Measurements from ENCODE around the gene MAP4K2. TPM values are rescaled to one million over a fixed set of nuclear protein-coding genes. Genes with fewer than 3 reads are reported as not detected.

The MAP4K2 gene
- total and polyA plus RNA-seq, 2 of the 4 experiments (the other 2 are of a cell fraction) = 11.7 to 16.6 TPM

DNA sequence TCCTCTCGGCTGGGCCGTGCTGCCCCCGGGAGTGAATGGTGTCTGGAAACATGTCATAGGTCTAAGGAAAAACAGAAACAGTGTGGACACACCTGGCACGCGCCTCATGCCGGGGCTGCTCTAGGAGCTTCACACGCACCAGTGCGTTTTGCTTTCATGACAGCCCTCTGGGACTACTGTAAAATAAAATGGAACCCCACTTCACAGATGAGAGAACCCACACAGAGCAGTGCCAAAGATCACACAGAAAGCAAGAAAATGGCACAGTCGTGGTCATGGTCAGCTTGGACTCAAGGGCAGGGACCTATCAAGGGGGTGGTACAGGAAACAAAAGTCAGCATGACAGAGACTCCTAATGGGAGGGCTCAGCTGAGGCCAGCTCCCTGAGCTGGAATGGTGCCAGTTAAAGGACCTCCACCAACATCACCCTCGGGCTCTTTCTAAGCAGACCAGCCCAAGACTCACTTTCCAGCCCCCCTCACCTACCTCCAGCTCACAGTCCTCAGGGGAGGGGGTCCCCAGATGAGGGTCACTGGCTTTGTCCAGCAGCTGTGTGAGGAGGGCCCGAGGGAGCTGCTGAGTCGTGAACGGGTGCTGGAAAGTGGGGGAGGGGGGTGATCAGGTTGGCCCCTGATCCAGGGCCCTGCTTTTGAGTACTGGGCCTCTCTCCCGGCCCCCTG, 3.3 kb downstream of the MAP4K2 start:
- Histone ChIP-seq H2AK9ac (replicated peaks; ENCODE audit: low read depth, low read length, poor library complexity) (no peak overlapping the region), H2BK15ac (ENCODE audit: low read depth, low read length) (no peak overlapping the region), H3K27ac (ENCODE audit: insufficient read depth, low read length) (no peak overlapping the region), H3K4ac (ENCODE audit: low read depth, low read length) (no peak overlapping the region), H3K27me3 (ENCODE audit: control insufficient read depth, insufficient read depth, low read length) (no peaks in the 10 kb centered on the region), H2BK120ac (ENCODE audit: low read depth, low read length) (no peak overlapping the region), H2AK5ac (ENCODE audit: low read depth, low read length) (no peak overlapping the region), H3K56ac (ENCODE audit: extremely low read depth, insufficient read depth, low read length) (no peak overlapping the region), H4K5ac (ENCODE audit: low read depth, low read length) (no peak overlapping the region), H3K9me3 (ENCODE audit: control insufficient read depth, insufficient read depth, low read length) (no peaks in the 10 kb centered on the region), H2BK5ac (ENCODE audit: low read depth, low read length, poor library complexity, severe bottlenecking) (no peak overlapping the region), H3K18ac (ENCODE audit: low read depth, low read length) (no peak overlapping the region), H3K36me3 (ENCODE audit: control insufficient read depth, insufficient read depth, low read length) (peaks cover 30% of the 10 kb centered on the region), H4K20me1 (ENCODE audit: insufficient read depth, low read length) (no peaks in the 10 kb centered on the region), H3K9me1 (ENCODE audit: insufficient read depth, low read length) (peaks cover 7% of the 10 kb centered on the region), H4K8ac (ENCODE audit: low read depth in 2 of 2, low read length in 2 of 2) (no peak overlapping the region), H3K9ac (ENCODE audit: low read depth, low read length) (no peak overlapping the region), H3K4me3 (ENCODE audit: insufficient read depth, low read depth, low read length) (no peak overlapping the region), H2AFZ (replicated peaks; ENCODE audit: low read length, poor library complexity) (no peak overlapping the region), H3K79me1 (ENCODE audit: low read depth in 1 of 2, low read length in 2 of 2) (peaks cover 4 to 13% of the 10 kb centered on the region in 2 experiments; a peak in 3 of 4 replicates), H3K4me1 (ENCODE audit: control insufficient read depth, insufficient read depth, low read length) (peaks cover 10% of the 10 kb centered on the region), H3K4me2 (ENCODE audit: low read depth, low read length) (no peak overlapping the region), H3K23ac (ENCODE audit: low read depth, low read length) (no peak overlapping the region), H2BK20ac (ENCODE audit: low read depth, low read length) (no peak overlapping the region), H3K14ac (replicated peaks; ENCODE audit: low read depth, low read length) (no peak overlapping the region), H4K91ac (ENCODE audit: insufficient read depth, low read depth, low read length) (no peak overlapping the region)
- TF ChIP-seq RFX5 (IDR thresholded peaks at IDR 0.05; ENCODE audit: low read depth, low read length) (no peak), CHD1 (IDR thresholded peaks at IDR 0.05; ENCODE audit: low read depth, low read length) (no peak), CEBPB (IDR thresholded peaks at IDR 0.05; ENCODE audit: low read depth, low read length) (no peak), SMC3 (IDR thresholded peaks at IDR 0.05; ENCODE audit: low read depth, low read length) (no peak), RAD21 (IDR thresholded peaks at IDR 0.05; ENCODE audit: low read length) (no peak), FOS (IDR thresholded peaks at IDR 0.05; ENCODE audit: low read depth, low read length) (no peak), NFE2L2 (IDR thresholded peaks at IDR 0.05; ENCODE audit: low read depth, low read length) (no peak), MAZ (IDR thresholded peaks at IDR 0.05; ENCODE audit: borderline replicate concordance, low read depth, low read length) (no peak), MXI1 (IDR thresholded peaks at IDR 0.05; ENCODE audit: borderline replicate concordance, low read depth, low read length) (no peak)
- TF ChIP-seq, protein P1, sequence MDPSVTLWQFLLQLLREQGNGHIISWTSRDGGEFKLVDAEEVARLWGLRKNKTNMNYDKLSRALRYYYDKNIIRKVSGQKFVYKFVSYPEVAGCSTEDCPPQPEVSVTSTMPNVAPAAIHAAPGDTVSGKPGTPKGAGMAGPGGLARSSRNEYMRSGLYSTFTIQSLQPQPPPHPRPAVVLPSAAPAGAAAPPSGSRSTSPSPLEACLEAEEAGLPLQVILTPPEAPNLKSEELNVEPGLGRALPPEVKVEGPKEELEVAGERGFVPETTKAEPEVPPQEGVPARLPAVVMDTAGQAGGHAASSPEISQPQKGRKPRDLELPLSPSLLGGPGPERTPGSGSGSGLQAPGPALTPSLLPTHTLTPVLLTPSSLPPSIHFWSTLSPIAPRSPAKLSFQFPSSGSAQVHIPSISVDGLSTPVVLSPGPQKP (IDR thresholded peaks at IDR 0.05; ENCODE audit: borderline replicate concordance, low read depth, low read length) = no peak
- TF ChIP-seq, protein P2, sequence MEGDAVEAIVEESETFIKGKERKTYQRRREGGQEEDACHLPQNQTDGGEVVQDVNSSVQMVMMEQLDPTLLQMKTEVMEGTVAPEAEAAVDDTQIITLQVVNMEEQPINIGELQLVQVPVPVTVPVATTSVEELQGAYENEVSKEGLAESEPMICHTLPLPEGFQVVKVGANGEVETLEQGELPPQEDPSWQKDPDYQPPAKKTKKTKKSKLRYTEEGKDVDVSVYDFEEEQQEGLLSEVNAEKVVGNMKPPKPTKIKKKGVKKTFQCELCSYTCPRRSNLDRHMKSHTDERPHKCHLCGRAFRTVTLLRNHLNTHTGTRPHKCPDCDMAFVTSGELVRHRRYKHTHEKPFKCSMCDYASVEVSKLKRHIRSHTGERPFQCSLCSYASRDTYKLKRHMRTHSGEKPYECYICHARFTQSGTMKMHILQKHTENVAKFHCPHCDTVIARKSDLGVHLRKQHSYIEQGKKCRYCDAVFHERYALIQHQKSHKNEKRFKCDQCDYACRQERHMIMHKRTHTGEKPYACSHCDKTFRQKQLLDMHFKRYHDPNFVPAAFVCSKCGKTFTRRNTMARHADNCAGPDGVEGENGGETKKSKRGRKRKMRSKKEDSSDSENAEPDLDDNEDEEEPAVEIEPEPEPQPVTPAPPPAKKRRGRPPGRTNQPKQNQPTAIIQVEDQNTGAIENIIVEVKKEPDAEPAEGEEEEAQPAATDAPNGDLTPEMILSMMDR (conservative IDR thresholded peaks at IDR 0.05; ENCODE audit: low read depth, low read length) = no peak
- dilution Hi-C loops (cut with HindIII; ENCODE audit: low sequenced_read_pairs, unreplicated experiment) (no loop called here), in situ Hi-C loops (cut with MboI; ENCODE audit: low sequenced_read_pairs) (no loop called here), intact Hi-C loops (cut with micrococcal nuclease) (no loop called here)
- BruUV-seq (replicated peaks) = no TSS peak
- POLR2A ChIA-PET (ENCODE audit: unreplicated experiment) = no interaction called here
- no peak for ATAC-seq (ENCODE audit: low read depth)
- DNase-seq = no peak
- 87% methylated on average over 2 of the region's 14 CpGs; no CpG with 5 or more reads in 1 of the 2 experiments for WGBS, 2 experiments (ENCODE audit: extremely low coverage in 2 of 2, insufficient read length in 1 of 2)
- CTCF ChIA-PET = interaction anchor here (1.0 to 1.1 kb wide), 2 partner anchors 9 to 12 kb away, joined by 3 read pairs; no protein-coding TSS in a partner anchor

Measured in IMR-90 (cell line).